Measurements from ENCODE around the gene HCST.

Gene HCST

DNA sequence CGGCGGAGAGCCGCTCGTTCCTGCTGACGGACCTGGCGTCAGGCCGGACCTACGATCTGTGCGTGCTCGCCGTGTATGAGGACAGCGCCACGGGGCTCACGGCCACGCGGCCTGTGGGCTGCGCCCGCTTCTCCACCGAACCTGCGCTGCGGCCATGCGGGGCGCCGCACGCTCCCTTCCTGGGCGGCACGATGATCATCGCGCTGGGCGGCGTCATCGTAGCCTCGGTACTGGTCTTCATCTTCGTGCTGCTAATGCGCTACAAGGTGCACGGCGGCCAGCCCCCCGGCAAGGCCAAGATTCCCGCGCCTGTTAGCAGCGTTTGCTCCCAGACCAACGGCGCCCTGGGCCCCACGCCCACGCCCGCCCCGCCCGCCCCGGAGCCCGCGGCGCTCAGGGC is 42.2 kb downstream of the HCST start:
- no peak overlapping the region for H3K4me3 ChIP-seq (ENCODE audit: low read length)
- H3K36me3 ChIP-seq (ENCODE audit: control insufficient read depth, insufficient read depth, low read length) = no peaks in the 10 kb centered on the region

DNA sequence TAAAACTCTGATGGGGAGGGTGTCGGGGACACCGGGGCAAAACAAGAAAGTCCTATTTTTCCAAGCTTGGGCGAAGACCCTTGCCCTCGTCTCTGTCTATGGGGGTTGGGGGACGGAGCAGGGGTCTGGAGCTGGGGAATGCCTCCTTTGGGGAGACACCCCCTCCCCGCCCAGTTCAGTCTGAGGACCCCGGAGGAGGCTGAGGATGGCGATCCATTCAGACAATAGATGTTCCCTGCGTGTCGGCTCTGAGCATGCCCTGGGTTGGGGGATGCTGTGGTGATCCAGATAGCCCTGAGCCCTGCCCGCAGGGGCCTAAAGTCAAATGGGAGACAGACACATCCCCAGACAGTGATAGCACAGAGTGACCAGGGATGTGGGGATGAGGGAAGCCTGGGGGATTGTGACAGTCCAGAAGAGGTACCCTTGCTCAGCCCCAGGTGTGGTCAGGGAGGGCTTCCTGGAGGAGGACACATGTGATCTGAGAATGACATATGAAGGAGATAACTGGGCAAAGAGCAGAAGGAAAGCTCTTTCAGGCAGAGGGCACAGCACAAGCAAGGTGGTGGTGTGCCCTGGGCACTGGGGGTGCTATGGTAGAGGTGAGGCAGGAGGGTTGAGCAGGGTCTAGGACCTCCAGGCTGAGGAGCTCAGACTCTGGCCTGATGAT is 42.9 kb downstream of the HCST start:
- H3K9me3 ChIP-seq (ENCODE audit: control insufficient read depth, low read length) = no peaks in the 10 kb centered on the region
- H3K9ac ChIP-seq (ENCODE audit: low read length) = no peak overlapping the region
- H3K4me1 ChIP-seq (ENCODE audit: control insufficient read depth, insufficient read depth, low read length) = no peaks in the 10 kb centered on the region
- H3K36me3 ChIP-seq (ENCODE audit: control insufficient read depth, insufficient read depth, low read length) = no peaks in the 10 kb centered on the region
- no peak overlapping the region for H3K4me3 ChIP-seq (ENCODE audit: low read length)
- H3K27me3 ChIP-seq (ENCODE audit: control insufficient read depth, insufficient read depth, low read length) = no peaks in the 10 kb centered on the region

More for the DNA sequence above, 42.2 kb downstream of the HCST start:
- Histone ChIP-seq H3K27me3 (ENCODE audit: control insufficient read depth, insufficient read depth, low read length) (no peaks in the 10 kb centered on the region), H3K9me3 (ENCODE audit: control insufficient read depth, low read length) (no peaks in the 10 kb centered on the region), H3K4me1 (ENCODE audit: control insufficient read depth, insufficient read depth, low read length) (no peaks in the 10 kb centered on the region), H3K9ac (ENCODE audit: low read length) (no peak overlapping the region)

DNA sequence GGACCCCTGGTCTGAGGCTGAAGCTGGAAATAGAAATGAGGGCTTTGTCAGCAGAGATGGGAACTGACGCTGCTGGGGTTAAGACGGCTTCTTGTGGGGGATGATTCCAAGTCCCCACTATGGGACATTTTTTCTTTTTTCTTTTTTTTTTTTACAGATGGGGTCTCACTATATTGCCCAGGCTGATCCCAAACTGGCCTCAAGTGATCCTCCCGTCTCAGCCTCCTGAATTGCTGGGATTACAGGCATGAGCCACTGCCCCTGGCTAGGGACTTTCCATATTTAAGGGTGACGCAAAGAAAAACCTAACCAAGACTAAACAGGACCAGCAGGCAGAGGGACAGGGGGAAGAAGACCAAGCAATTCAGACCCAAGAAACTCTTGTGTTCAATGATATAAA is 43.9 kb downstream of the HCST start:
- H3K4me3 ChIP-seq (ENCODE audit: low read length) = no peak overlapping the region
- H3K9me3 ChIP-seq (ENCODE audit: control insufficient read depth, low read length) = no peaks in the 10 kb centered on the region
- H3K9ac ChIP-seq (ENCODE audit: low read length) = no peak overlapping the region
- H3K4me1 ChIP-seq (ENCODE audit: control insufficient read depth, insufficient read depth, low read length) = no peaks in the 10 kb centered on the region
- H3K27me3 ChIP-seq (ENCODE audit: control insufficient read depth, insufficient read depth, low read length) = no peaks in the 10 kb centered on the region
- no peaks in the 10 kb centered on the region for H3K36me3 ChIP-seq (ENCODE audit: control insufficient read depth, insufficient read depth, low read length)

DNA sequence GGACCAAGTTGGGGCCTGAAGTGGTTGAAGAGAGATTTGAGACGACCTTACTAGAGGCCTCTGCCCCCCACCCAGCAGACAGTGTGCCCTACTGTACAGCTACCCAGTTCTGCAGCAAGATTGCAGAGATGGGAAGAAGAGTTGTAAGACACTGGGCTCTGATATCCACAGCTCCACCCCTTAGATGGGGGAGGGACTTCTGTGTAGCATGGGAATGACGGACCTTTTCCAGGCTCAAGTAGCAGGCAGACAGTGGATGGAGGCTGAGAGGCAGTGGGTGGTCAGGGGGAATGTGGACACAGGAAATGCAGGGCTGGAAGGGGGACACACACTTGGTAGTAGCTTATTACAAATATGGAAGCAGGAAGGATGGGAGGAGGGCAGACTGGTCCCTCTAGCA is 46.8 kb downstream of the HCST start:
- Histone ChIP-seq H3K9ac (ENCODE audit: low read length) (no peak overlapping the region), H3K4me1 (ENCODE audit: control insufficient read depth, insufficient read depth, low read length) (no peaks in the 10 kb centered on the region), H3K9me3 (ENCODE audit: control insufficient read depth, low read length) (no peaks in the 10 kb centered on the region), H3K27me3 (ENCODE audit: control insufficient read depth, insufficient read depth, low read length) (no peaks in the 10 kb centered on the region), H3K4me3 (ENCODE audit: low read length) (no peak overlapping the region), H3K36me3 (ENCODE audit: control insufficient read depth, insufficient read depth, low read length) (no peaks in the 10 kb centered on the region)
